ENCODE data around the gene AFMID.

AFMID gene

DNA sequence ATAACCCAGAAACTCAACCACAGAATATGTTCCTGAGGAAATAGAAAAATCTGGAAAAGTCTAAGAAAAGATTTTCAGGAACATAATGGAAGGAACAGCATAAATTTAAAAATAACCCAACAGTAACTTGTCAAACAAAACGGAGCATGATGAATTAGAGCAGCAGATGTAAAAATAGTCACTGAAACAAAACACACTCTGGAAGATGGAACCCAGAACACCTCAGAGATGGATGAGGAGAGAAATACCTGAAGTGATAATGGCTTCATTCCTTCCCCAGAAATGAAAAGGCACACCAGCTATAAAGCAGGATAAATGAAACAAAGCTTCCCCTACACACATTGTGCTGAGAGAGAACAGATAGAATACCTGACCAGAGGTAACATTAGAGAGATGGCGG, 6.7 kb upstream of the AFMID start:
- H3K27ac ChIP-seq (ENCODE audit: insufficient read depth, low read depth, low read length, poor library complexity, severe bottlenecking) = no peak overlapping the region
- no peaks in the 10 kb centered on the region for H3K27me3 ChIP-seq (ENCODE audit: control insufficient read depth, insufficient read depth, low read length, poor library complexity, severe bottlenecking)
- no peaks in the 10 kb centered on the region for H3K9me3 ChIP-seq (ENCODE audit: control insufficient read depth, low read length)
- peaks cover 10% of the 10 kb centered on the region for H3K4me1 ChIP-seq (ENCODE audit: control insufficient read depth, insufficient read depth, low read length)
- WGBS, 2 experiments = 87 to 94% methylated on average over 2 of the region's 2 CpGs
- peaks cover 43% of the 10 kb centered on the region for H3K36me3 ChIP-seq (ENCODE audit: control insufficient read depth, insufficient read depth, low read length)
- H3K4me3 ChIP-seq (ENCODE audit: insufficient read depth, low read depth, low read length) = no peak overlapping the region

DNA sequence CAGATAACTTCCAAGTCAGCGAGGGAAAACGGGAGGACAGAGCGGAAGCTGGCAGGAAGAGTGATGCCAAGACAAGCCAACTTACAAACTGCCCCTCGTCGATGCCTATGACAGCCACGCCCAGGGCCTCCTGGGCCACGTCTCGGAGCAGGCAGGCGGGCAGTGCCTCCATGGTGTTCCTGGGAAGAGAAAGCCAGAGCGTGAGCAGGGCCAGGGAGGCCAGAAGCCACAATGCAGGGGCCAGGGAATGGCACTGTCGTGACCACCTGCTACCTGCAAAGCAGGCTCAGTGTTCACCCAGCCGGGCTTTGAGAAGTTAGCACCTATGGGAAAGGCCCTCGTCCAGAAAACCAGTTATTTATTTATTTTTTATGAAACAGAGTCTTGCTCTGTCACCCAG, 4.7 kb upstream of the AFMID start:
- WGBS, 2 experiments = 94 to 97% methylated on average over 13 of the region's 13 CpGs
- H3K4me1 ChIP-seq (ENCODE audit: control insufficient read depth, insufficient read depth, low read length) = peaks cover 18% of the 10 kb centered on the region
- H3K27me3 ChIP-seq (ENCODE audit: control insufficient read depth, insufficient read depth, low read length, poor library complexity, severe bottlenecking) = no peaks in the 10 kb centered on the region
- H3K9me3 ChIP-seq (ENCODE audit: control insufficient read depth, low read length) = no peaks in the 10 kb centered on the region
- no peak overlapping the region for H3K27ac ChIP-seq (ENCODE audit: insufficient read depth, low read depth, low read length, poor library complexity, severe bottlenecking)
- no peak overlapping the region for H3K4me3 ChIP-seq (ENCODE audit: insufficient read depth, low read depth, low read length)
- peaks cover 43% of the 10 kb centered on the region for H3K36me3 ChIP-seq (ENCODE audit: control insufficient read depth, insufficient read depth, low read length)

DNA sequence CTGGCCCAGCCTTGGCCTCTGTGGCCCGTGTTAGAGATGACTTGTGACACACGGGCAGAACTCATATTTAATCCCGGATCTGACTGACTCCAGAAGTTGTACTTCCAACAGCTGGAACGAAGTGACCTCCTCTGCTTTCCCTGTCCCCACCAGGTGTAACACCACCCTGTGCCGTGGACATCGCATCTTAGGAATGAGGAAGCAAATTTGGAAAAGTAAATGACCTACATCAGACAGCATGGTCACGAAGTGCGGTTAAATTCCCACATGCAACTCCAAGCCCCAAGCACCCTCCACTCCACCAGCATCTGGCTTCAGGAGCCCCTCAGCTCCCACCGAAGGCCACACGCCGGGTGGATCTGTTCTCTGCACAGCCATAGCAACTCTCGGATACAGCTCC, 3.2 kb upstream of the AFMID start:
- H3K36me3 ChIP-seq (ENCODE audit: control insufficient read depth, insufficient read depth, low read length) = peaks cover 37% of the 10 kb centered on the region
- WGBS, 2 experiments = 94% methylated on average over 12 of the region's 12 CpGs
- H3K4me1 ChIP-seq (ENCODE audit: control insufficient read depth, insufficient read depth, low read length) = peaks cover 24% of the 10 kb centered on the region
- no peaks in the 10 kb centered on the region for H3K9me3 ChIP-seq (ENCODE audit: control insufficient read depth, low read length)
- no peak overlapping the region for H3K27ac ChIP-seq (ENCODE audit: insufficient read depth, low read depth, low read length, poor library complexity, severe bottlenecking)
- no peaks in the 10 kb centered on the region for H3K27me3 ChIP-seq (ENCODE audit: control insufficient read depth, insufficient read depth, low read length, poor library complexity, severe bottlenecking)
- H3K4me3 ChIP-seq (ENCODE audit: insufficient read depth, low read depth, low read length) = no peak overlapping the region

DNA sequence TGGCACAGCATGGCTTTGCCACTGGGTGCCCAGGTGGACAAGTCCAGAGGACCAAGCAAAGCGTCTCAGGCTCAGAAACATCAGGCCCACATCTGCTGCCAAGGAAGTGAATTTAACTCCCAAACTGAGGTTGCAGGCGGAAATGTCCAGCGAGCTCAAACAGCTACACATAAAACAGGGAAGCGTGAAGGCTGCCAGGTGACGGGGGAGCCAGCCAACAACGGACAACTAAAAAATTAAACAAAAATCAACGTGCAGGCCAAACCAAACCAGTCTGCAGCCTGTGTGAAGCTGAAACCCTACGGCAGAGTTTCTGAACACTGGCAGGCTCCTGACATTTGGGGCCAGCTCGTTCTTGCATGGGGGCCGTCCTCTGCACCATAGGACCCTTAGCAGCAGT, 2.8 kb upstream of the AFMID start:
- H3K9me3 ChIP-seq (ENCODE audit: control insufficient read depth, low read length) = no peaks in the 10 kb centered on the region
- H3K4me3 ChIP-seq (ENCODE audit: insufficient read depth, low read depth, low read length) = no peak overlapping the region
- peaks cover 24% of the 10 kb centered on the region for H3K4me1 ChIP-seq (ENCODE audit: control insufficient read depth, insufficient read depth, low read length)
- H3K27me3 ChIP-seq (ENCODE audit: control insufficient read depth, insufficient read depth, low read length, poor library complexity, severe bottlenecking) = no peaks in the 10 kb centered on the region
- 92 to 93% methylated on average over 10 of the region's 10 CpGs for WGBS, 2 experiments
- no peak overlapping the region for H3K27ac ChIP-seq (ENCODE audit: insufficient read depth, low read depth, low read length, poor library complexity, severe bottlenecking)
- peaks cover 33% of the 10 kb centered on the region for H3K36me3 ChIP-seq (ENCODE audit: control insufficient read depth, insufficient read depth, low read length)

DNA sequence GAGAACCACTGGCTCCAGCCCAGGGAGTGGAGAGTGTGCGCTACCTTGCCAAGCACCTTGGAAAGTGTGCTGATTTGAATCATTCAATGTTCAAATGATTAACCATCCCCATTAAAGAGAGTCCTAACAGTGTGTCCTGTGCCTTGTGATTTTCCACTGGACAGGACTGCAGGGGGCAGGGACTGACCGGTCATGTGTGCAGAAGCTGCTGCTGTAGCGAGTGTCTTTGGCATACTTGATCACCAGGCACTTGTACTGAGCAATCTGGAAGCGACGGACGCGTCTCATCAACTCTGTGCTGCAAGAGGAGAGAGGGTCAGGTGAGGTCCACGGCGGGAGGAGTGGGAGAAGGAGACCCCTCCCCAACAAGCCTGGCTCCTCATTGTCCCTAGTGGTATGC, 2.3 kb upstream of the AFMID start:
- H3K36me3 ChIP-seq (ENCODE audit: control insufficient read depth, insufficient read depth, low read length) = peaks cover 28% of the 10 kb centered on the region
- no peak overlapping the region for H3K4me3 ChIP-seq (ENCODE audit: insufficient read depth, low read depth, low read length)

DNA sequence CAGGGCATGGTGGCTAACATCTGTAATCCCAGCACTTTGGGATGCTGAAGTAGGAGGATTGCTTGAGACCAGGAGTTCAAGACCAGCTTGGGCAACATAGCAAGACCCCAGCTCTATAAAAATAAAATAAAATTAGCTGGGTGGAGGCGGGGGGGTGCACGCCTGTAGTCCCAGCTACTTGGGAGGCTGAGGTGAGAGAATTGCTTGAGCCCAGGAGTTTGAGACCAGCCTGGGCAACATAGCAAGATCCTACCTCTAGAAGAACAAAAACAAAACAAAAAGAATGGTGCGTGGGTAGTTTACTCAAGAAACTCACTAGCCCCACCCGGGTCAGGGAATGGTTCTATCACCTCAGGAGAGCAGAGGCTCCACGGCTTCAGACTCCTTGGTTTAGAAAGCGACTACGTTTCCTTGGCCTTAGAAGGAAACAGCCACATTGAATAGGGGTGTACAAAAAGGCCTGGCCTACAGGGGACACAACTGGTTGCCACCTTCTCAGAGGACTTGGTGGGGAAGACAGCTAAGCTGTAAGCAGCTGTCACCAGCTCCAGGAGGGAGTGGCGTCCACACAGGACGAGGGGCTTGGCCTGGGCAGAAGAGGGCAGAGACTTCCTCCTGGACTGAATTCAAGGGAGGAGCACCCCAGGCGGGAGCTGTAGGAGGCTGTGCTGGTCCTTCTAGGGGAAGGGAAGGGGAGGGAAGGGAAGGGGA, 1.0 kb upstream of the AFMID start:
- WGBS, 2 experiments = 64 to 68% methylated on average over 9 to 10 of the region's 10 CpGs

More for the DNA sequence above, 2.3 kb upstream of the AFMID start:
- H3K4me1 ChIP-seq (ENCODE audit: control insufficient read depth, insufficient read depth, low read length) = peaks cover 24% of the 10 kb centered on the region
- WGBS, 2 experiments = 88 to 92% methylated on average over 9 of the region's 9 CpGs
- no peaks in the 10 kb centered on the region for H3K27me3 ChIP-seq (ENCODE audit: control insufficient read depth, insufficient read depth, low read length, poor library complexity, severe bottlenecking)
- H3K27ac ChIP-seq (ENCODE audit: insufficient read depth, low read depth, low read length, poor library complexity, severe bottlenecking) = no peak overlapping the region
- no peaks in the 10 kb centered on the region for H3K9me3 ChIP-seq (ENCODE audit: control insufficient read depth, low read length)

DNA sequence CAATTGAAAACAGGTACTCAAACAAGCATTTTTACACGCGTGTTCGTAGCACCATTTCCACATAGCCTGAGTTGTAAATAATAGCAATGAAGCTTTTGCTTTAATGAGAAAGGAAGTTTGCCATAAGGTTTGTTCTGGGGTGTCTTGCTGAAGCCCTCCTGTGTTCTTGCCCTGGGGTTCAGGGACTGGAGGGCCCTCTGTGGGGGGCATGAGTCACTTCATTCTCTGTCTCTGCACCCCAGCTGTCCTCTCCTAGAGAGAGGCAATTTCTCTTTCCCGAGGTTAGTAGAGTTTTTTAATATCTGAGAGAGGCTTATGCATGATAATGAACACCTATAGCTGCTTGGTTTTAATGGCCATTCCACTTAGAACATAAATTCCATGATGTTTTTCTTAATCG, 9.6 kb downstream of the AFMID start:
- H3K4me1 ChIP-seq (ENCODE audit: control insufficient read depth, insufficient read depth, low read length) = no peaks in the 10 kb centered on the region
- H3K36me3 ChIP-seq (ENCODE audit: control insufficient read depth, insufficient read depth, low read length) = peaks cover 28% of the 10 kb centered on the region
- H3K9me3 ChIP-seq (ENCODE audit: control insufficient read depth, low read length) = no peaks in the 10 kb centered on the region
- H3K27ac ChIP-seq (ENCODE audit: insufficient read depth, low read depth, low read length, poor library complexity, severe bottlenecking) = no peak overlapping the region
- no peaks in the 10 kb centered on the region for H3K27me3 ChIP-seq (ENCODE audit: control insufficient read depth, insufficient read depth, low read length, poor library complexity, severe bottlenecking)
- 92 to 96% methylated on average over 4 to 5 of the region's 5 CpGs for WGBS, 2 experiments
- no peak overlapping the region for H3K4me3 ChIP-seq (ENCODE audit: insufficient read depth, low read depth, low read length)

More for the DNA sequence above, 1.0 kb upstream of the AFMID start:
- Histone ChIP-seq H3K27ac (ENCODE audit: insufficient read depth, low read depth, low read length, poor library complexity, severe bottlenecking) (no peak overlapping the region), H3K27me3 (ENCODE audit: control insufficient read depth, insufficient read depth, low read length, poor library complexity, severe bottlenecking) (no peaks in the 10 kb centered on the region), H3K4me3 (ENCODE audit: insufficient read depth, low read depth, low read length) (peak overlapping the region; percentile 57), H3K36me3 (ENCODE audit: control insufficient read depth, insufficient read depth, low read length) (peaks cover 20% of the 10 kb centered on the region), H3K4me1 (ENCODE audit: control insufficient read depth, insufficient read depth, low read length) (peaks cover 24% of the 10 kb centered on the region), H3K9me3 (ENCODE audit: control insufficient read depth, low read length) (no peaks in the 10 kb centered on the region)

DNA sequence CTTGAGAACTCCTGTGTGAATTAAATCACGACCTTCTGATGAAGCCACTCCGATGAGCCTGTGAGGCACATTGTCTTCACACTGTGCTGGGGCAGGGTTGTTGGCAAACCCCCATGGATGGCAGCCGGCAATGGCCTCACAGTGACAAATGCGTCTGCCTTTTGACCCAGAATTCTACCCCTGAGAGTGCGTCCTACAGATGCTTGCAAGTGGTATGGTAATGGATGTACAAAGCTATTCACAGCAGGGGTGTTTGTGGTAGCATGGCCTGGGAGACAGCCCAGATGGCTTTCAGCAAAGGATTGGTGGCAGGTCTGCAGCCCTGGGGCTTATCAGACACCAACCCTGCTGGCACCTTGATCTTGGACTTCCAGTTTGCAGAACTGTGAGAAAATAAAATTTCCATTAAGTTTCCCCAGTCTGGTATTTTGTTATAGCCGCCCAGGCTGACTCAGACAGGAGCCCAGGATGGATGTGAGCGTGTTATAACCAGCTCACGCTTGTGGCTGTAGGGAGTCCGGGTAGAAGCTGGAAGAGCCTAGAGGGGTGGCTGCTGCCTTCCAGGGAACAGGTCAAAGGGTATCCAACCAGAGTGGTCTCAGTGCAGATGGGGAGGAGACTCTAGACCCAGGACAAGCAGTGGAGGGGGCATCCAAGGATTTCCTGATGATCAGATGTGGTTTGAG, 10.1 kb downstream of the AFMID start:
- 83 to 85% methylated on average over 9 of the region's 9 CpGs for WGBS, 2 experiments
- Histone ChIP-seq H3K27me3 (ENCODE audit: control insufficient read depth, insufficient read depth, low read length, poor library complexity, severe bottlenecking) (no peaks in the 10 kb centered on the region), H3K27ac (ENCODE audit: insufficient read depth, low read depth, low read length, poor library complexity, severe bottlenecking) (no peak overlapping the region), H3K4me1 (ENCODE audit: control insufficient read depth, insufficient read depth, low read length) (no peaks in the 10 kb centered on the region), H3K9me3 (ENCODE audit: control insufficient read depth, low read length) (no peaks in the 10 kb centered on the region), H3K36me3 (ENCODE audit: control insufficient read depth, insufficient read depth, low read length) (peaks cover 25% of the 10 kb centered on the region), H3K4me3 (ENCODE audit: insufficient read depth, low read depth, low read length) (no peak overlapping the region)

DNA sequence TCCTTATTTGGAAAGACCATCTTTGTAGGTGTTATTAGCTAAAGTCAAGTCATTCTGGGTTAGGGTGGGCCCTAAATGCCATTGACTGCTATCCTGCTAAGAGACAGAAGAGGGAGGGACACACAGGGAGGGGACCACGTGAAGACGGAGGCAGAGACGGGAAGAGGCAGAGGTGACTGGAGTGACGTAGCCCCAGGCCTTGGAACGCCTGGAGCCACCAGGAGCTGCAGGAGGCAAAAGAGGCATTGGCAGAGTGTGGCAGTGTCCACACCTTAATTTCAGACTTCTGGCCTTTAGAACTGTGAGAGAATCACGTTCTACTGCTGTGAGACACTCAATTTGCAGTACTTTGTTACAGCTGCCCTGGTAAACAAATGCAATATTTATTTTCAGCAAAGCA, 13.3 kb downstream of the AFMID start:
- no peak overlapping the region for H3K4me3 ChIP-seq (ENCODE audit: insufficient read depth, low read depth, low read length)
- H3K27ac ChIP-seq (ENCODE audit: insufficient read depth, low read depth, low read length, poor library complexity, severe bottlenecking) = no peak overlapping the region
- H3K9me3 ChIP-seq (ENCODE audit: control insufficient read depth, low read length) = no peaks in the 10 kb centered on the region
- peaks cover 18% of the 10 kb centered on the region for H3K36me3 ChIP-seq (ENCODE audit: control insufficient read depth, insufficient read depth, low read length)
- no peaks in the 10 kb centered on the region for H3K27me3 ChIP-seq (ENCODE audit: control insufficient read depth, insufficient read depth, low read length, poor library complexity, severe bottlenecking)
- 88 to 91% methylated on average over 6 of the region's 6 CpGs for WGBS, 2 experiments
- no peaks in the 10 kb centered on the region for H3K4me1 ChIP-seq (ENCODE audit: control insufficient read depth, insufficient read depth, low read length)

DNA sequence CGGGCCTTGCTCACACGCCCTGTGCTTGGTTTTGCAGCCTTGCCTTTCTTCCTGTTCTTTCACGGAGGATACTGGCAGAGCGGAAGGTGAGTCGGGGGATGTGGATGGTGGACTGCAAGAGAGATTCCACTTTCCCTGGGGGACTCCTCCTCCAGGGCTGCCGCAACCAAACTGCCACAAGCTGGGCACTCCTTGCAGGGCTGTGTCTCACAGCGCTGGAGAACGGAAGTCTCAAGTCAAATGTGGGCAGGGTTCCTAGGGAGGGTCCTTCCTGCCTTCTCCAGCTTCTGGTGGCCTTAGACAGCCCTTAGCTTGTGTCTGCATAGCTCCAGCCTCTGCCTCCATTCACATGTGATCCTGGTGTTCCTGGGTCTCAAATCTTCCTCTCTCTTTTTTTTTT, 15.5 kb downstream of the AFMID start:
- H3K4me3 ChIP-seq (ENCODE audit: insufficient read depth, low read depth, low read length) = no peak overlapping the region
- no peaks in the 10 kb centered on the region for H3K4me1 ChIP-seq (ENCODE audit: control insufficient read depth, insufficient read depth, low read length)
- peaks cover 9% of the 10 kb centered on the region for H3K36me3 ChIP-seq (ENCODE audit: control insufficient read depth, insufficient read depth, low read length)
- H3K27me3 ChIP-seq (ENCODE audit: control insufficient read depth, insufficient read depth, low read length, poor library complexity, severe bottlenecking) = no peaks in the 10 kb centered on the region
- H3K9me3 ChIP-seq (ENCODE audit: control insufficient read depth, low read length) = no peaks in the 10 kb centered on the region
- WGBS, 2 experiments = 98 to 99% methylated on average over 8 of the region's 8 CpGs
- no peak overlapping the region for H3K27ac ChIP-seq (ENCODE audit: insufficient read depth, low read depth, low read length, poor library complexity, severe bottlenecking)
